Stimulated activated CD4-positive, alpha-beta T cell treated with anti-CD3 and anti-CD28 coated beads, Interleukin-4, amount 100 ng/mL, for 48 hours (primary cell): ENCODE measurements around the gene PIWIL4.
A peak's percentile ranks its signal among the peaks of the same experiment; 100 is the strongest.

Experiments
- DNase-seq, 2 donors: peaks; one replicate each; pipeline ENCODE4 v3.0.0-alpha.2; 2020; ENCODE audit warnings: low read depth in 2 of 2

Gene PIWIL4

GRCh38 chr11:94567181-94567670 is at the start of gene PIWIL4:
PIWIL4 (plus strand) TSS chr11:94567368; CDS start chr11:94567519, 151 bp downstream.
- no peak for DNase-seq

DNA sequence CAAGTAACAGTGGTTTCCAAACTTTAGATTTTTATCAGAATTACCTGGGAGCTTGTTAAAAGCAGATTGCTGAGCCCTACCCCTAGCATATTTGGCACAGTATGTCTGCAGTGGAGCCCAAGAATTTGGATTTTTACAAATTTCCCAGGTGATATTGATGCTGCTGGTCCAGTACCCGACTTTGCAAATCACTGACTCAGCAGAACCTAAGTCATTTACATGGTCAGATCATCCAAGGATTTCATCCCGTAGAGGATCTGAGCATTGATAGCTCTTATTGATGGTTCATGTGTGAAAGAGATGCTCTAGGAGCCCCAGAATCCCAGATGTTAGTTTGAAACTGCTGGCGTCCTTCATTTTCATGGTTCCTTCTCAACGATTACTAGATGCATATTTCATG is 48.9 kb upstream of the PIWIL4 start:
- DNase-seq = no peak

- no peak for DNase-seq
Measured at GRCh38 chr11:94519478-94520084, 47.6 kb upstream of the PIWIL4 start.

DNA sequence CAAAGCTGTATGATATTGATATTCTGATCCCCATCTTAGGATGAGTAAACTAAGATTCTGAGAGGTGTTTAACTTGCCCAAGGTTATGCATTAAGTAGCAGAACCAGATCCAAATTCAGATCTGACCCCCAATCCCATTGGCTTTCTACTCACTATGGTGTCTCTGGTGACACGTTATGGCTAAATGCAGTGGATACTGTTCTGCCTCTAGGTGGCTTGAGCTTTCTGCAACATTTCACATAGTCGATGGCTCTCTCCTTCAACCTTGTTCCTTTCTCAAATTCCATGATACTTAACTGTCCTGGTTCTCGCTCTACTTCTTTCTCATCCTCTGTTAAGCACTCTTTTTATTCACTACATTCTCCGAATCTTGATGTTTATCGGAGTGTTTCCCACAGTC is 45.5 kb upstream of the PIWIL4 start:
- no peak for DNase-seq

- no peak for DNase-seq
Measured at GRCh38 chr11:94524341-94524740, 42.8 kb upstream of the PIWIL4 start.

- DNase-seq = no peak
Measured at GRCh38 chr11:94525546-94526324, 41.4 kb upstream of the PIWIL4 start.

GRCh38 chr11:94526645-94527438 is 40.3 kb upstream of the PIWIL4 start:
- DNase-seq = no peak

GRCh38 chr11:94528551-94528950 is 38.6 kb upstream of the PIWIL4 start:
- no peak for DNase-seq

- no peak for DNase-seq
Measured at GRCh38 chr11:94532211-94532610, 35.0 kb upstream of the PIWIL4 start.

DNA sequence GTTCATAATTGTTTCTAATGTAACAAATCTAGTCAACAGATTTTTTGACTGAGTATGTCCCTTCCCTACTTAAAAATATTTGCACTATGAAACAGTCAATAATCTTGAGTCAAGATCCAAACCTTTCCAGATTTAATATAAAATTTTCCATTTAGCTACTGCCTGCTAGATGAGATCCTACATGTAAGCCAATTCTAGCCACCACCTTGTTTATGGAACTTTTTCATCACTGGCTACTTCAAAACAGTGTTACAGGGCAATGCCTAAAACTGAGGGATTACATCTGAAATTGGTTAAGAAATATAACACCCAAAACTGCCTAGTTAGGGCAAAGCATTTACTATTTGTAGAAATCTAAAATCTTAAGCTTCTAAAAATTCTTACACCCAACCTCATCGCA is 34.0 kb upstream of the PIWIL4 start:
- no peak for DNase-seq

DNA sequence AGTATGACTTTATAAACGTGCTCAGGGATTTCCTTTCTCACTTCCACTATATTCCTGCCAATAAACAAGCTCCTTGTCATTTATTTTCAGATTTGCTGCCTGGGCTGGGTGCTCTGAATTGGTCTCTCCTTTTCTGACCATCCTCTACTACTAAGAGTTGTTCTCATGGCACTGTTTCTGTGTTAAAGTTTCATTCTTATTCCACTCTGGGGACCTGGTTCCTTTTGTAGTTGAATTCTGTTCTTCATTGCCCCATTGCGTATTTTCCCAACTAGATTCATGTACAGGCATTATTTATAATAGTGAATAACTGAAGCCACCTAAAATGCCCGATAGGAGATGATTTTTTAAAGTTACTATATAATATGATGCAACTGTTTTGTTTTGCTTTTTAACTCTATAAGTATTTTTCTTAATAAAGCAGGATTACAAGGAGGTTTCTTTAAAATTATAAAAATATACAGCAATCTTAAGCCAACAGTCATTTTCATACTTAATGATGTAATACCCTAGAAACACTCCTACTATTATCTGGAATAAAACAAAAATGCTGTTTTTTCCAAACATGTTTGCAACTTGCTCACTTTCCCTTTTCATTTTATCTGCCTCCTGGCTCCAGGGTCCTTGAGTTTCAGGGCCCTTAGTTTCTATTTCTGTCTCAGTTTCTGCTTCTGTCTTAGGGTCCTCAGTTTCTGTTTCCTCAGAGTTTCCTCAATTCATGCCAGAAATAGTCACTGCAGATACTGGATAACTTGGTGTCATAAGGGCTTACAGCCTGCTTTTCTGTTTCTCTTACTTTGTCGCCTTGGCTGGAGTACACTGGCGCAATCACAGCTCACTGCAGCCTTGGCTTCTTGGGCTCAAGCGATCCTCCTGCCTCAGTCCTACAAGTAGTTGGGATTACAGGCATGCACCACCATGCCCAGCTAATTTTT is 33.2 kb upstream of the PIWIL4 start:
- no peak for DNase-seq

- no peak for DNase-seq
Measured at GRCh38 chr11:94536386-94536785, 30.8 kb upstream of the PIWIL4 start.

- DNase-seq = no peak
Measured at GRCh38 chr11:94537031-94537600, 30.1 kb upstream of the PIWIL4 start.

DNA sequence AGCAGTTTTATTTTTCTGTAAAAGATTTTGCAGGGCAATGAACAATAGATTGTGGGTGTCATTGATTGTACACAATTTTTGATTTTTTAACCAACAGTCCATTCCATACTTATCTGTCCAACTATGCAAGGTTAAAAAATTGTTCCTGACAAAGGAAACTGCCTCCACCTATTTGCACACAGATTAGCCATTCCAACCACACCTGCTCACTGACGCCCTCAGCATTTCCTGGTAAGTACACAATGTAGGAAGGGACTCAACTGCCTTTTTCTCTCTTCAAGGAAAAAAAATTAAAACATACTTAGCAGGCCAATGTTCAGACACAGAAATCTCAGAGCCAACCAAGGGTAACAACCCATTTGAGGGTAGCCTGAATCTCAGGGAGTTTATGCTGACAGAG is 27.7 kb upstream of the PIWIL4 start:
- DNase-seq = no peak

GRCh38 chr11:94543695-94544645 is 23.2 kb upstream of the PIWIL4 start, which contains the start of gene FUT4:
FUT4 (plus strand) TSS chr11:94543921; CDS start chr11:94544134, 213 bp downstream.
- DNase-seq = peak; percentile 71 to 76

DNA sequence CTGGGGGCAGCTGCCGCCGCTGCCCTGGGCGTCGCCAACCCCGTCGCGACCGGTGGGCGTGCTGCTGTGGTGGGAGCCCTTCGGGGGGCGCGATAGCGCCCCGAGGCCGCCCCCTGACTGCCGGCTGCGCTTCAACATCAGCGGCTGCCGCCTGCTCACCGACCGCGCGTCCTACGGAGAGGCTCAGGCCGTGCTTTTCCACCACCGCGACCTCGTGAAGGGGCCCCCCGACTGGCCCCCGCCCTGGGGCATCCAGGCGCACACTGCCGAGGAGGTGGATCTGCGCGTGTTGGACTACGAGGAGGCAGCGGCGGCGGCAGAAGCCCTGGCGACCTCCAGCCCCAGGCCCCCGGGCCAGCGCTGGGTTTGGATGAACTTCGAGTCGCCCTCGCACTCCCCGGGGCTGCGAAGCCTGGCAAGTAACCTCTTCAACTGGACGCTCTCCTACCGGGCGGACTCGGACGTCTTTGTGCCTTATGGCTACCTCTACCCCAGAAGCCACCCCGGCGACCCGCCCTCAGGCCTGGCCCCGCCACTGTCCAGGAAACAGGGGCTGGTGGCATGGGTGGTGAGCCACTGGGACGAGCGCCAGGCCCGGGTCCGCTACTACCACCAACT is 22.4 kb upstream of the PIWIL4 start:
- peak in 1 of 2 donors; percentile 5 for DNase-seq

GRCh38 chr11:94545264-94546161 is 21.7 kb upstream of the PIWIL4 start:
- DNase-seq = no peak

- no peak for DNase-seq
Measured at GRCh38 chr11:94546162-94546470, 21.1 kb upstream of the PIWIL4 start.
